Dendritic cell treated with granulocyte-macrophage colony-stimulating factor and Interleukin-4, amounts not matched to agents 40 ng/mL and 50 ng/mL, for 4 days (primary cell): ENCODE measurements around the gene SPRR2F.
"Not testable (repeated sequence)": the region's sequence is repeated elsewhere in the genome, so short reads cannot be mapped to it uniquely, and the experiment has no call there.

Source experiments
- H3K27ac Mint-ChIP-seq: one replicate; pipeline ENCODE4 v1.8.0; 2022; ENCODE audit warnings: mild to moderate bottlenecking, mixed read lengths
- H3K27me3 Mint-ChIP-seq: one replicate; pipeline ENCODE4 v1.8.0; 2022; ENCODE audit warnings: mild to moderate bottlenecking, mixed read lengths
- H3K36me3 Mint-ChIP-seq: one replicate; pipeline ENCODE4 v1.8.0; 2022; ENCODE audit warnings: low read depth, mixed read lengths
- H3K4me1 Mint-ChIP-seq: one replicate; pipeline ENCODE4 v1.8.0; 2022; ENCODE audit warnings: low read depth, mixed read lengths
- H3K4me3 Mint-ChIP-seq: one replicate; pipeline ENCODE4 v1.8.0; 2022; ENCODE audit warnings: mild to moderate bottlenecking, moderate library complexity, mixed read lengths
- H3K9me3 Mint-ChIP-seq: one replicate; pipeline ENCODE4 v1.8.0; 2022; ENCODE audit warnings: mixed read lengths
- intact Hi-C: fragments of 100-400 bp; cut with micrococcal nuclease; formaldehyde crosslinking; loops from one replicate; pipeline ENCODE4 v1.15.0; 2022

SPRR2F gene

GRCh38 chr1:153115264-153115663 is 1.9 kb upstream of the SPRR2F start:
- H3K4me3 Mint-ChIP-seq, intact Hi-C loops, H3K27ac Mint-ChIP-seq, H3K4me1 Mint-ChIP-seq, H3K36me3 Mint-ChIP-seq, H3K9me3 Mint-ChIP-seq: not testable (repeated sequence)
- H3K27me3 Mint-ChIP-seq = peaks cover 15% of the 10 kb centered on the region

GRCh38 chr1:153112454-153112853 is 862 bp downstream of the SPRR2F start:
- H3K27ac Mint-ChIP-seq, H3K4me1 Mint-ChIP-seq, H3K36me3 Mint-ChIP-seq, H3K4me3 Mint-ChIP-seq, intact Hi-C loops: not testable (repeated sequence)
- H3K9me3 Mint-ChIP-seq = peaks cover 12% of the 10 kb centered on the region
- peaks cover 11% of the 10 kb centered on the region for H3K27me3 Mint-ChIP-seq

DNA sequence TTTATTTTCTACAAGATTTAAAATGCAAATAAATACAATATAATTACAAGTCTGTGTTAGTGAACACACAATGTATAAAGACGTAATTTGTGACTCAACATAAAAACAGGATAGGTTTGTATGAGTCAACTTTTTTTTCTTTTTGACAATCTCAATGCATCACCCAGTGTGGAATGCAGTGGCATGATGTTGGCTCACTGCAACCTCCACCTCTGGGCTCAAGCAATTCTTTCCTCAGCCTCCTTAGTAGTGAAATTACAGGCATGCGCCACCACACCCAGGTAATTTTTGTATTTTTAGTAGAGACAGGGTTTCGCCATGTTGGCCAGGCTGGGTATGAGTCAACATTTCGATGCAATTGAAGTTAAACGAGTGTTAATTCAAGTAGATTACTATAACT is 13.1 kb downstream of the SPRR2F start:
- Mint-ChIP-seq H3K9me3 (no peaks in the 10 kb centered on the region), H3K27ac (no peak overlapping the region), H3K27me3 (peaks cover 2% of the 10 kb centered on the region)

GRCh38 chr1:153099461-153100045 is 13.8 kb downstream of the SPRR2F start:
- H3K36me3 Mint-ChIP-seq = no peaks in the 10 kb centered on the region
- H3K4me1 Mint-ChIP-seq = no peaks in the 10 kb centered on the region
- no peak overlapping the region for H3K27ac Mint-ChIP-seq
- peaks cover 2% of the 10 kb centered on the region for H3K27me3 Mint-ChIP-seq
- H3K4me3 Mint-ChIP-seq = no peak overlapping the region
- H3K9me3 Mint-ChIP-seq = no peaks in the 10 kb centered on the region
- intact Hi-C loops = no loop called here

More for the DNA sequence above, 13.1 kb downstream of the SPRR2F start:
- no peaks in the 10 kb centered on the region for H3K36me3 Mint-ChIP-seq
- H3K4me1 Mint-ChIP-seq = no peaks in the 10 kb centered on the region
- no peak overlapping the region for H3K4me3 Mint-ChIP-seq
- intact Hi-C loops = no loop called here

- no peak overlapping the region for H3K27ac Mint-ChIP-seq
- no peak overlapping the region for H3K4me3 Mint-ChIP-seq
- no peaks in the 10 kb centered on the region for H3K4me1 Mint-ChIP-seq
- H3K27me3 Mint-ChIP-seq = peaks cover 4% of the 10 kb centered on the region
- H3K9me3 Mint-ChIP-seq = no peaks in the 10 kb centered on the region
- no peaks in the 10 kb centered on the region for H3K36me3 Mint-ChIP-seq
- intact Hi-C loops = no loop called here
Observed at GRCh38 chr1:153095764-153096163, 17.6 kb downstream of the SPRR2F start.

DNA sequence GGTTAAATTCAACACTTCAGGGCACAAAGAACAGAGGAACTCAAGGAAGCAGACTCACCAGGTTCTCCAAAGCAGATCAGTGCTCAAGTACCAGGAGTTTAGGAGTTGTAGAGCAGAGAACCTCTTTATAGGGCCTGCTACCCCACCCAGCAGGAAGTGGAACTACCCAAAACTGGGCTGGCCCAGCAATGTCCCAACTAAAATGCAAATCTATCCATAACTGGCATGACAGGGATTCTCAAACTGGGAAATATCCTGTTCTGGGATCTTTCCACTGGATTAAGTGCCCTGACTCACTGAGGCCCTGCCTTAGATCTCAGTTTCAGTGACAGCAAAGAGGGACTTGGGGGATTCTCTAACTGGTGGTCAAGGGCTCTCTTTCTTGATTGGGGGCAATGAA is 18.9 kb downstream of the SPRR2F start, which contains the start of gene SPRR2E:
Gene SPRR2E (minus strand): TSS at position 101 of the 400 bp plus-strand sequence. CDS start 775 bp downstream, outside the sequence.
- Mint-ChIP-seq H3K9me3 (no peaks in the 10 kb centered on the region), H3K4me3 (no peak within 1 kb of the TSS), H3K36me3 (no peaks in the 10 kb centered on the region), H3K27ac (no peak within 1 kb of the TSS), H3K4me1 (no peaks in the 10 kb centered on the region), H3K27me3 (peaks cover 2% of the 10 kb centered on the region)
- intact Hi-C loops = no loop called here

GRCh38 chr1:153087652-153088051 is 25.7 kb downstream of the SPRR2F start:
- intact Hi-C loops = no loop called here
- no peak overlapping the region for H3K27ac Mint-ChIP-seq
- H3K9me3 Mint-ChIP-seq = no peaks in the 10 kb centered on the region
- no peaks in the 10 kb centered on the region for H3K4me1 Mint-ChIP-seq
- no peaks in the 10 kb centered on the region for H3K36me3 Mint-ChIP-seq
- H3K4me3 Mint-ChIP-seq = no peak overlapping the region
- peaks cover 5% of the 10 kb centered on the region for H3K27me3 Mint-ChIP-seq

GRCh38 chr1:153081736-153082135 is 31.6 kb downstream of the SPRR2F start:
- intact Hi-C loops = no loop called here
- Mint-ChIP-seq H3K4me3 (no peak overlapping the region), H3K27me3 (peaks cover 3% of the 10 kb centered on the region), H3K36me3 (no peaks in the 10 kb centered on the region), H3K9me3 (peaks cover 6% of the 10 kb centered on the region), H3K4me1 (no peaks in the 10 kb centered on the region), H3K27ac (no peak overlapping the region)

- intact Hi-C loops = no loop called here
- peaks cover 4% of the 10 kb centered on the region for H3K27me3 Mint-ChIP-seq
- no peaks in the 10 kb centered on the region for H3K36me3 Mint-ChIP-seq
- no peak overlapping the region for H3K27ac Mint-ChIP-seq
- H3K4me3 Mint-ChIP-seq = no peak overlapping the region
- no peaks in the 10 kb centered on the region for H3K9me3 Mint-ChIP-seq
- no peaks in the 10 kb centered on the region for H3K4me1 Mint-ChIP-seq
Observed at GRCh38 chr1:153072806-153073726, 40.2 kb downstream of the SPRR2F start.

DNA sequence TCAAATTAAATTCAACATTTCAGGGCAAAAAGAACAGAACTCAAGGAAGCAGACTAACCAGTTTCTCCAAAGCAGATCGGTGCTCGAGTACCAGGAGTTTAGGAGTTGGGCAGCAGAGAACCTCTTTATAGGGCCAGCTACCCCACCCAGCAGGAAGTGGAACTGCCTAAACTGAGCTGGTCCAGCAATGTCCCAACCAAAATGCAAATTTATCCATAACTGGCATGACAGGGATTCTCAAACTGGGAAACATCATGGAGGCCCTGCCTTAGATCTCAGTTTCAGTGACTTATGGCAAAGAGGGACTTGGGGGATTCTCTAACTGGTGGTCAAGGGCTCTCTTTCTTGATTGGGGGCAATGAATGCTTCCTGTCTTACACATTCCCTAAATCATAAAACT is 41.8 kb downstream of the SPRR2F start, which contains the start of gene SPRR2B:
Gene SPRR2B (minus strand): TSS at position 101 of the 400 bp plus-strand sequence. CDS start 772 bp downstream, outside the sequence.
- H3K9me3 Mint-ChIP-seq = no peaks in the 10 kb centered on the region
- H3K4me3 Mint-ChIP-seq = no peak within 1 kb of the TSS
- H3K4me1 Mint-ChIP-seq = no peaks in the 10 kb centered on the region
- H3K36me3 Mint-ChIP-seq = no peaks in the 10 kb centered on the region
- intact Hi-C loops = no loop called here
- no peak within 1 kb of the TSS for H3K27ac Mint-ChIP-seq
- peaks cover 4% of the 10 kb centered on the region for H3K27me3 Mint-ChIP-seq

- Mint-ChIP-seq H3K27ac (no peak overlapping the region), H3K4me1 (no peaks in the 10 kb centered on the region), H3K36me3 (no peaks in the 10 kb centered on the region), H3K9me3 (no peaks in the 10 kb centered on the region), H3K27me3 (peaks cover 5% of the 10 kb centered on the region), H3K4me3 (no peak overlapping the region)
- intact Hi-C loops = no loop called here
Observed at GRCh38 chr1:153070243-153070642, 43.1 kb downstream of the SPRR2F start.
